K562 treated with DMSO at 1 percent for 4 hours (cell line): ENCODE measurements around the gene NEMF. TPM values are rescaled to one million over a fixed set of nuclear protein-coding genes. Genes with fewer than 3 reads are reported as not detected.

Experiments used
- total RNA-seq: library from RNA; unstranded; fragments of 300-600 nt; gene quantifications from 2 replicates; pipeline ENCODE4 v1.2.3, GENCODE V29; 2022; ENCODE audit not compliant: insufficient read depth

NEMF gene
- total RNA-seq: 11.8 and 17.3 TPM in 2 replicates

GRCh38 chr14:49852301-49853157, at the start of gene NEMF:
Gene NEMF, minus strand, starts transcription at chr14:49852788. Its CDS starts 35 bp downstream, at chr14:49852753.

GRCh38 chr14:49892636-49893308, 40.2 kb upstream of the NEMF start, which contains the start of gene ARF6:
Gene ARF6, plus strand, starts transcription at chr14:49893082. Its CDS starts 655 bp downstream, at chr14:49893737.

DNA sequence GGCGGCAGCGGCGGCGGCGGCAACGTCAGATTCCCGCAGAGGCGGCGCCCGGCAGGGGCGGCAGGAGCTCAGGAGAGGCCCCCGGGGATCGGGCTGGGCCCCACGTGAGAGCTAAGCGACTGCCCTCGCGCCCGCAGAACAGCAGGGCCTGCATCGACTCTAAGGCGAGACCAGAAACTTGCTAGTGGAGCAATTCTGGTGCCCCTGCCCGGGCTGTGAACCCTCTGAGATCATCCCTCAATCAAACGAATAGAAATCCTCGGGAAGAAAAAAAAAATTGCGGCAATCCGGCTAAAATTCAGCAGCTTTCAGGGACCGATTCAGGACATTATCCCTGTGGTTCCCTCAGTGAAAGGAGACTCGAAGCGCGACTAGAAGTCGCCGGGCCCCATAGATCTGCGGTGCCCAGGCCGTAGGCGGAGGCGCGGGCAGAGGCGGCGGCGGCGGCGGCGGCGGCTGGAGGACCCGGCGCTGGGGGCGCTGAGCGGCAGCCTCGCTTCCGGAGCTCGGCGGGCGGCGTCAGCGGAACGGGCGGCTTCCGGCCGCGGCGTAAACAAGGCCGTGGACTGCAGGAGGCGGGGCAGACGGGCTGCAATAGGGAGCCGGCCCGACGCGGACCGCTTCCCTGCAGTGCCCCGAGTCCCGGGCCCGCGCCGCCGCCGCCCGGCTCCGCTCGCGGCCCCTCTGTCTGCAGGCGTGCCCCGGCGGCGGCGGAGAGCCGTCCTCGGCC, 84.9 kb downstream of the NEMF start, which contains the start of gene KLHDC2:
TSS of gene KLHDC2 (plus strand) at position 583 of the 730 bp plus-strand sequence. CDS start 316 bp downstream, outside the sequence.

Other genes with a start within 250 kb of the NEMF start
- 176 and 178 TPM in 2 replicates for gene RPL36AL, start 232.2 kb downstream of the NEMF start, total RNA-seq
- 21.0 and 23.1 TPM in 2 replicates for gene MGAT2, start 232.0 kb downstream of the NEMF start, total RNA-seq
- gene DNAAF2, start 217.5 kb downstream of the NEMF start, total RNA-seq: 3.4 and 4.6 TPM in 2 replicates
- 9.5 and 14.5 TPM in 2 replicates for gene POLE2, start 164.6 kb downstream of the NEMF start, total RNA-seq
- 0.44 TPM in 1 of 2 replicates, not detected in the other for gene KLHDC1, start 159.7 kb downstream of the NEMF start, total RNA-seq
- 28.5 and 36.8 TPM in 2 replicates for gene KLHDC2, start 84.6 kb downstream of the NEMF start, total RNA-seq
- 24.5 and 27.0 TPM in 2 replicates for gene ARF6, start 40.3 kb upstream of the NEMF start, total RNA-seq